Smooth muscle cell (in vitro differentiated cells): ENCODE results near the gene LIPE. TPM values are rescaled to one million over a fixed set of nuclear protein-coding genes. Genes with fewer than 3 reads are reported as not detected.

ENCODE experiments used
- DNase-seq: peaks from one replicate; lab custom pipeline; 2025; ENCODE audit not compliant: unreplicated experiment; lab: John Stamatoyannopoulos, UW
- H2AFZ ChIP-seq: fragments of 200-600 bp; sonication (generic); 2 replicates; pipeline ENCODE4 v1.6.0; 2016; ENCODE audit warnings: antibody characterized with exemption, low read depth, mild to moderate bottlenecking
- H3F3A ChIP-seq: fragments of 200-600 bp; sonication (generic); 2 replicates; pipeline ENCODE4 v1.6.0; 2017; ENCODE audit warnings: antibody characterized with exemption, low read depth
- H3K27ac ChIP-seq: fragments of 200-600 bp; sonication (generic); 2 replicates; pipeline ENCODE4 v1.5.1; 2016; ENCODE audit warnings: low read depth, mild to moderate bottlenecking
- H3K27me3 ChIP-seq: fragments of 200-600 bp; sonication (generic); 2 replicates; pipeline ENCODE4 v1.6.1; 2016; ENCODE audit warnings: low read depth, mild to moderate bottlenecking
- H3K36me3 ChIP-seq: fragments of 200-600 bp; sonication (generic); 2 replicates; pipeline ENCODE4 v1.5.1; 2016; ENCODE audit warnings: low read depth
- H3K4me1 ChIP-seq: fragments of 200-600 bp; sonication (generic); 2 replicates; pipeline ENCODE4 v1.5.1; 2016; ENCODE audit warnings: low read depth
- H3K4me2 ChIP-seq: fragments of 200-600 bp; sonication (generic); 2 replicates; pipeline ENCODE4 v1.6.0; 2016; ENCODE audit warnings: mild to moderate bottlenecking
- H3K4me3 ChIP-seq: fragments of 200-600 bp; sonication (generic); 2 replicates; pipeline ENCODE4 v1.5.1; 2016; ENCODE audit warnings: mild to moderate bottlenecking
- H3K79me2 ChIP-seq: fragments of 200-600 bp; sonication (generic); 2 replicates; pipeline ENCODE4 v1.6.0; 2016; ENCODE audit warnings: low read depth, mild to moderate bottlenecking
- H3K9ac ChIP-seq: fragments of 200-600 bp; sonication (generic); 2 replicates; pipeline ENCODE4 v1.6.0; 2016; ENCODE audit warnings: low read depth
- H3K9me3 ChIP-seq: fragments of 200-600 bp; sonication (generic); replicated peaks from 2 replicates; pipeline ENCODE4 v1.5.1; 2016; ENCODE audit warnings: low read depth
- H4K20me1 ChIP-seq: fragments of 200-600 bp; sonication (generic); 2 replicates; pipeline ENCODE4 v1.6.0; 2016; ENCODE audit warnings: low read depth
- CTCF ChIP-seq: fragments of 200-600 bp; sonication (generic); IDR thresholded peaks from 2 replicates; pipeline ENCODE4 v1.5.1; 2017; ENCODE audit warnings: borderline replicate concordance, mild to moderate bottlenecking, antibody characterized with exemption; ENCODE audit not compliant: insufficient read depth, poor library complexity, severe bottlenecking
- WGBS: methylation state at CpG from one replicate; pipeline ENCODE4 v1.1.7; 2016; ENCODE audit warnings: low lambda C conversion rate; 5-methylcytosine and 5-hydroxymethylcytosine counted together
- polyA plus RNA-seq: library from polyadenylated mRNA; unstranded; fragments of >200 nt; fragmentation: Nextera tagmentation; extraction: Ambion mirVana; gene quantifications from 2 replicates; pipeline ENCODE4 v1.2.1, GENCODE V29; 2016
- total RNA-seq: library from RNA; depleted of rRNA; stranded (reverse); fragments of >200 nt; gene quantifications from 2 replicates; pipeline ENCODE4 v1.2.3, GENCODE V29; 2014

LIPE gene
- total and polyA plus RNA-seq, 2 experiments from 2014 or later, result 8.4 to 9.2 TPM

DNA sequence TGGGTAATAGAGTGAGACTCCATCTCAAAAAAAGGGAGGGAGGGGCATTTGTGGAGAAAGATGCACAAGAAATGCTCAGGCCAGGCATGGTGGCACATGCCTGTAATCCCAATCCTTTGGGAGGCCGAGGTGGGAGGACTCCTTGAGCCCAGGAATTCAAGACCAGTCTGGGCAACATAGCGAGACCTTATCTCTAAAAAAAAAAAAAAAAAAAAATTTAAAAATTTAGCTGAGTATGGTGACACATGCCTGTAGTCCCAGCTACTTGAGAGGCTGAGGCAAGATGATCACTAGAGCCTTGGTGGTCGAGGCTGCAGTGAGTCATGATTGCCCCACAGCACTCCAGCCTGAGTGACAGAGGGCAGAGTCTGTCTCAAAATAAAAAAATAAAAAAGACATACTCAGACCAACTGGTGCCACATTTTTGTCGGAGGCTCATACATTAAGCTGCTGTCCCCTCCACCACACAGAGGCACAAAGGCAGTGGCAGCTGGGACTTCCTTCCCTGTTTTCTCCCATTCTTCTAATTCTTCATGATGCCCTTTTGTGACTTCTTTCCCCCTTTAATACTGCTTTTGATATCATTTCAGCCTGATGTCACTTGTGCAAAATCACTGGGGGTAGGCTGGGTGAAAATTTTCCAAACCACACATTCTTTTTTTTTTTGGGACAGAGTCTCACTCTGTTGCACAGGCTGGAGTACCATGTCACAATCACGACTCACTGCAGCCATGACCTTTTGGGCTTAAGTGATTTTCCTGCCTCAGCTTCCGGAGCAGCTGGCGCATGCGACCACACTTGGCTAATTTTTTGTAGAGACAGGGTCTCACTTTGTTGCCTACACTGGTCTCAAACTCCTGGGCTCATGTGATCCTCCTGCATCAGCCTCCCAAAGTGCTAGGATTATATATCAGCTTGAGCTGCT lies 42.4 kb upstream of the LIPE start:
- Histone ChIP-seq H3F3A (peaks cover 11% of the 10 kb centered on the region), H4K20me1 (peaks cover 8% of the 10 kb centered on the region)
- 44% methylated on average over 8 of the region's 8 CpGs for WGBS

GRCh38 chr19:42468273-42468796 lies 41.1 kb upstream of the LIPE start:
- Histone ChIP-seq H2AFZ (no peak overlapping the region), H3K4me1 (peaks cover 8% of the 10 kb centered on the region), H3K79me2 (no peaks in the 10 kb centered on the region), H4K20me1 (peaks cover 8% of the 10 kb centered on the region), H3K36me3 (no peaks in the 10 kb centered on the region), H3K4me2 (peak overlapping the region; percentile 43), H3F3A (peaks cover 11% of the 10 kb centered on the region), H3K27ac (peak overlapping the region; percentile 44), H3K9me3 (no peaks in the 10 kb centered on the region), H3K4me3 (no peak overlapping the region), H3K27me3 (no peaks in the 10 kb centered on the region), H3K9ac (no peak overlapping the region)
- DNase-seq, result no peak
- TF ChIP-seq CTCF, result no peak
- 2% methylated on average over 3 of the region's 3 CpGs for WGBS

More for the DNA sequence above, 42.4 kb upstream of the LIPE start:
- peaks cover 15% of the 10 kb centered on the region for H3K4me1 ChIP-seq
- no peaks in the 10 kb centered on the region for H3K36me3 ChIP-seq
- H3K27ac ChIP-seq, result no peak overlapping the region
- H2AFZ ChIP-seq, result no peak overlapping the region
- no peak overlapping the region for H3K4me2 ChIP-seq
- H3K27me3 ChIP-seq, result no peaks in the 10 kb centered on the region
- no peak overlapping the region for H3K9ac ChIP-seq
- H3K4me3 ChIP-seq, result no peak overlapping the region
- no peaks in the 10 kb centered on the region for H3K79me2 ChIP-seq
- TF ChIP-seq CTCF, result no peak
- no peak for DNase-seq
- H3K9me3 ChIP-seq, result no peaks in the 10 kb centered on the region

GRCh38 chr19:42467183-42467760 lies 40.1 kb upstream of the LIPE start:
- Histone ChIP-seq H3K9ac (no peak overlapping the region), H3K79me2 (no peaks in the 10 kb centered on the region), H3K27ac (peak overlapping the region; percentile 51), H4K20me1 (peaks cover 8% of the 10 kb centered on the region), H3K4me2 (peak overlapping the region; percentile 29), H3K9me3 (no peaks in the 10 kb centered on the region), H3F3A (peaks cover 11% of the 10 kb centered on the region), H3K36me3 (no peaks in the 10 kb centered on the region), H3K27me3 (no peaks in the 10 kb centered on the region), H3K4me3 (no peak overlapping the region), H3K4me1 (peaks cover 8% of the 10 kb centered on the region), H2AFZ (no peak overlapping the region)
- no peak for TF ChIP-seq CTCF
- DNase-seq, result no peak
- 37% methylated on average over 5 of the region's 5 CpGs for WGBS
